Measurements from ENCODE around the gene BATF.

The BATF gene

DNA sequence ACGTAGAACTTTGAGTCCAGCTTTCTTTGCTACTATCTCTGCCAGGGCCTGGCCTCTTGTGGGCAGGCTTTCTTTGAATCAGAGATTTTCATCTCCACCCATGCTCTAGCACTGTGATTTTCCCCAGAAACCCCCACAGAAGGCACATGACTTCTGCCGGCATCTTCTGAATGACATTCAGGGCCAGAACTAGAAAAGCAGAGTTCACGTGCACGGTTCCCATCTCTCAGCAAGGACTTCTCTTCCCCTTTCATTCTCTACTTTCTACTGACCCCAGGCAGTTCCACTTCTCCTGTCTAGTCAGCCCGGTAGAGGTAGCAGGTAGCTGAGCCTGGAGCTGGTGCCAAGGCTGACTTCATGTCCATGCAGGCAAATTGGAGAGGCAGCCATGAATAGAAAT, 26.9 kb downstream of the BATF start:
- no peak overlapping the region for H3K27ac ChIP-seq (ENCODE audit: low read length)
- no peaks in the 10 kb centered on the region for H3K4me1 ChIP-seq (ENCODE audit: low read length)
- H2AFZ ChIP-seq (ENCODE audit: low read length): no peak overlapping the region
- H4K20me1 ChIP-seq (ENCODE audit: insufficient read depth, low read length): no peaks in the 10 kb centered on the region
- TF ChIP-seq, protein P1, sequence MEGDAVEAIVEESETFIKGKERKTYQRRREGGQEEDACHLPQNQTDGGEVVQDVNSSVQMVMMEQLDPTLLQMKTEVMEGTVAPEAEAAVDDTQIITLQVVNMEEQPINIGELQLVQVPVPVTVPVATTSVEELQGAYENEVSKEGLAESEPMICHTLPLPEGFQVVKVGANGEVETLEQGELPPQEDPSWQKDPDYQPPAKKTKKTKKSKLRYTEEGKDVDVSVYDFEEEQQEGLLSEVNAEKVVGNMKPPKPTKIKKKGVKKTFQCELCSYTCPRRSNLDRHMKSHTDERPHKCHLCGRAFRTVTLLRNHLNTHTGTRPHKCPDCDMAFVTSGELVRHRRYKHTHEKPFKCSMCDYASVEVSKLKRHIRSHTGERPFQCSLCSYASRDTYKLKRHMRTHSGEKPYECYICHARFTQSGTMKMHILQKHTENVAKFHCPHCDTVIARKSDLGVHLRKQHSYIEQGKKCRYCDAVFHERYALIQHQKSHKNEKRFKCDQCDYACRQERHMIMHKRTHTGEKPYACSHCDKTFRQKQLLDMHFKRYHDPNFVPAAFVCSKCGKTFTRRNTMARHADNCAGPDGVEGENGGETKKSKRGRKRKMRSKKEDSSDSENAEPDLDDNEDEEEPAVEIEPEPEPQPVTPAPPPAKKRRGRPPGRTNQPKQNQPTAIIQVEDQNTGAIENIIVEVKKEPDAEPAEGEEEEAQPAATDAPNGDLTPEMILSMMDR (IDR thresholded peaks at IDR 0.05; ENCODE audit: low read length): no peak
- TF ChIP-seq EZH2phosphoT487 (IDR thresholded peaks at IDR 0.05; ENCODE audit: low read length) (no peak), EZH2 (optimal IDR thresholded peaks at IDR 0.05; ENCODE audit: low read depth, low read length) (no peak)
- H3F3A ChIP-seq (ENCODE audit: insufficient read depth, low read length): no peaks in the 10 kb centered on the region
- no peak overlapping the region for H3K4me2 ChIP-seq (ENCODE audit: low read depth, low read length)
- no peak for DNase-seq
- H3K9ac ChIP-seq (ENCODE audit: low read length): no peak overlapping the region
- H3K4me3 ChIP-seq (ENCODE audit: low read length): no peak overlapping the region
- H3K79me2 ChIP-seq (ENCODE audit: low read length): no peaks in the 10 kb centered on the region
- no peaks in the 10 kb centered on the region for H3K27me3 ChIP-seq (replicated peaks; ENCODE audit: insufficient read depth, low read length)
- no peaks in the 10 kb centered on the region for H3K9me2 ChIP-seq (replicated peaks; ENCODE audit: insufficient read depth, low read length)
- H3K9me3 ChIP-seq (replicated peaks; ENCODE audit: insufficient read depth, low read length): no peaks in the 10 kb centered on the region
- H3K36me3 ChIP-seq (replicated peaks; ENCODE audit: insufficient read depth, low read length): no peaks in the 10 kb centered on the region

DNA sequence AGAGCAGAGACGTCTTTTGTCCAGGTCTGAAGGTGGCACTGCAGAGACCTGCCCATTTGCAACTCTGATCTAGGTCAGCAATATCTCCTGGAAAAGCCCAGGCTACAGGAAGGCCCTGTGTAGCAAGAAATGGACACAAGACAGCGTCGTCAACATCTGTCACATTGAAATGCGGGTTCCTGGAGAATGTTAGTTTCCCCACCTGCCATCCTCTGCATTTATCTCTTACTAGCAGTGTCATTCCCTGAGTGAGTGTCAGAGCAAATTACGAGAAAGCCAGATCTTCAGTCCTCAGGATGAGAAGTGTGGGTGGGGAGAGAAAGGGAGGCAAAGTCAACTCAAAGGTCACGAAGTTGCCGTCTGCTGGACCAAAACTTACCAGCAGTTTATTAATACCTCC, 28.8 kb downstream of the BATF start:
- no peaks in the 10 kb centered on the region for H3K4me1 ChIP-seq (ENCODE audit: low read length)
- no peak for DNase-seq

DNA sequence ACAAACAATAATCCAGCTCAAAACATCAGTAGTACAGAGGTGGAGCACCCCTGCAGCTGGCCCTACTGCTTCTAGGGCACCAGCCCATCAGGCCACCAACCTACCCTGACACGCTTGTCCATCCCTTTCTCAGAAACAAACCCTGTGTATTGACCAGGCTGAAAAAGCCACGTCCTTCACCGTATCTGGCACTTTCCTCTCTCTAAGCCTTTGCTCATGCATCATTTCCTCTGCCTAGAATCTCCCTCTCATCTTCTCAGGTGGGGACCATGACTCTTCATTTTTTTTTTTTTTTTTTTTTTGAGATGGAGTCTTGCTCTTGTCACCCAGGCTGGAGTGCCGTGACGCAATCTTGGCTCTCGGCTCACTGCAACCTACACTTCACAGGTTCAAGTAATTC, 30.9 kb downstream of the BATF start:
- no peak overlapping the region for H3K27ac ChIP-seq (ENCODE audit: low read length)
- no peaks in the 10 kb centered on the region for H3K9me3 ChIP-seq (replicated peaks; ENCODE audit: insufficient read depth, low read length)
- H3K79me2 ChIP-seq (ENCODE audit: low read length): no peaks in the 10 kb centered on the region
- no peak for DNase-seq
- no peak overlapping the region for H3K9ac ChIP-seq (ENCODE audit: low read length)
- TF ChIP-seq EZH2phosphoT487 (IDR thresholded peaks at IDR 0.05; ENCODE audit: low read length) (no peak), EZH2 (optimal IDR thresholded peaks at IDR 0.05; ENCODE audit: low read depth, low read length) (no peak)
- TF ChIP-seq, protein P1 (IDR thresholded peaks at IDR 0.05; ENCODE audit: low read length): no peak
- H3K9me2 ChIP-seq (replicated peaks; ENCODE audit: insufficient read depth, low read length): no peaks in the 10 kb centered on the region
- H3K27me3 ChIP-seq (replicated peaks; ENCODE audit: insufficient read depth, low read length): no peaks in the 10 kb centered on the region
- H4K20me1 ChIP-seq (ENCODE audit: insufficient read depth, low read length): no peaks in the 10 kb centered on the region
- no peak overlapping the region for H2AFZ ChIP-seq (ENCODE audit: low read length)
- no peak overlapping the region for H3K4me2 ChIP-seq (ENCODE audit: low read depth, low read length)
- H3K4me3 ChIP-seq (ENCODE audit: low read length): no peak overlapping the region
- H3K36me3 ChIP-seq (replicated peaks; ENCODE audit: insufficient read depth, low read length): no peaks in the 10 kb centered on the region
- H3F3A ChIP-seq (ENCODE audit: insufficient read depth, low read length): no peaks in the 10 kb centered on the region
- H3K4me1 ChIP-seq (ENCODE audit: low read length): no peaks in the 10 kb centered on the region

More for the DNA sequence above, 28.8 kb downstream of the BATF start:
- no peaks in the 10 kb centered on the region for H3K9me2 ChIP-seq (replicated peaks; ENCODE audit: insufficient read depth, low read length)
- H3K27me3 ChIP-seq (replicated peaks; ENCODE audit: insufficient read depth, low read length): no peaks in the 10 kb centered on the region
- H3K36me3 ChIP-seq (replicated peaks; ENCODE audit: insufficient read depth, low read length): no peaks in the 10 kb centered on the region
- no peaks in the 10 kb centered on the region for H4K20me1 ChIP-seq (ENCODE audit: insufficient read depth, low read length)
- H3K79me2 ChIP-seq (ENCODE audit: low read length): no peaks in the 10 kb centered on the region
- H2AFZ ChIP-seq (ENCODE audit: low read length): no peak overlapping the region
- H3F3A ChIP-seq (ENCODE audit: insufficient read depth, low read length): no peaks in the 10 kb centered on the region
- H3K27ac ChIP-seq (ENCODE audit: low read length): no peak overlapping the region
- H3K4me3 ChIP-seq (ENCODE audit: low read length): no peak overlapping the region
- H3K9ac ChIP-seq (ENCODE audit: low read length): no peak overlapping the region
- TF ChIP-seq, protein P1 (IDR thresholded peaks at IDR 0.05; ENCODE audit: low read length): no peak
- TF ChIP-seq EZH2phosphoT487 (IDR thresholded peaks at IDR 0.05; ENCODE audit: low read length) (no peak), EZH2 (optimal IDR thresholded peaks at IDR 0.05; ENCODE audit: low read depth, low read length) (no peak)
- H3K4me2 ChIP-seq (ENCODE audit: low read depth, low read length): no peak overlapping the region
- H3K9me3 ChIP-seq (replicated peaks; ENCODE audit: insufficient read depth, low read length): no peaks in the 10 kb centered on the region

Measured in MM.1S (cell line).